HL-60 (cell line): ENCODE results near the gene VPS51.

Experiments
- CTCF ChIP-seq: IDR thresholded peaks from one replicate; pipeline ENCODE4 v1.5.1; 2011; ENCODE audit warnings: low read length, control low read depth, inconsistent platforms; ENCODE audit not compliant: insufficient read depth
- POLR2AphosphoS5 ChIP-seq: IDR thresholded peaks from 2 replicates; pipeline ENCODE4 v1.6.1; 2012; ENCODE audit warnings: low read depth
- TF ChIP-seq, protein P1 (sequence below): IDR thresholded peaks from 2 replicates; pipeline ENCODE4 v1.6.1; 2012; ENCODE audit warnings: low read depth; ENCODE audit not compliant: insufficient replicate concordance

DNA sequence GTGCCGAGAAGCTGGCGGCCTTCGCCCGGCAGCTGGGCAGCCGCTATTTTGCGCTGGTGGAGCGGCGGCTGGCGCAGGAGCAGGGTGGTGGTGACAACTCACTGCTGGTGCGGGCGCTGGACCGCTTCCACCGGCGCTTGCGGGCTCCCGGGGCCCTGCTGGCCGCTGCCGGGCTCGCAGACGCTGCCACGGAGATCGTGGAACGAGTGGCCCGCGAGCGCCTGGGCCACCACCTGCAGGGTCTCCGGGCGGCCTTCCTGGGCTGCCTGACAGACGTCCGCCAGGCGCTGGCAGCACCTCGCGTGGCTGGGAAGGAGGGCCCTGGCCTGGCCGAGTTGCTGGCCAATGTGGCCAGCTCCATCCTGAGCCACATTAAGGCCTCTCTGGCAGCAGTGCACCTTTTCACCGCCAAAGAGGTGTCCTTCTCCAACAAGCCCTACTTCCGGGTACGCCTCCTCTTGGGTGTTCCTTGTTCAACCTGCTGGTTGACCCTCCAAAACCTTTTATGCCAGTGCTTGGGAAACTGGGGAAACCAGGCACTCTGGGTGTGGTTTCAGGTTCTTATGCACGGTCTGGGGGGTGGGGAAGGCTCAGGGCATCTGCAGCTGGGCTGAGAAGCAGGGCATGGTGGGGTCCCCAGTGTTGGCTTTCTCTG is 12.6 kb downstream of the VPS51 start:
- TF ChIP-seq POLR2AphosphoS5 = no peak
- TF ChIP-seq CTCF = no peak
- TF ChIP-seq, protein P1, sequence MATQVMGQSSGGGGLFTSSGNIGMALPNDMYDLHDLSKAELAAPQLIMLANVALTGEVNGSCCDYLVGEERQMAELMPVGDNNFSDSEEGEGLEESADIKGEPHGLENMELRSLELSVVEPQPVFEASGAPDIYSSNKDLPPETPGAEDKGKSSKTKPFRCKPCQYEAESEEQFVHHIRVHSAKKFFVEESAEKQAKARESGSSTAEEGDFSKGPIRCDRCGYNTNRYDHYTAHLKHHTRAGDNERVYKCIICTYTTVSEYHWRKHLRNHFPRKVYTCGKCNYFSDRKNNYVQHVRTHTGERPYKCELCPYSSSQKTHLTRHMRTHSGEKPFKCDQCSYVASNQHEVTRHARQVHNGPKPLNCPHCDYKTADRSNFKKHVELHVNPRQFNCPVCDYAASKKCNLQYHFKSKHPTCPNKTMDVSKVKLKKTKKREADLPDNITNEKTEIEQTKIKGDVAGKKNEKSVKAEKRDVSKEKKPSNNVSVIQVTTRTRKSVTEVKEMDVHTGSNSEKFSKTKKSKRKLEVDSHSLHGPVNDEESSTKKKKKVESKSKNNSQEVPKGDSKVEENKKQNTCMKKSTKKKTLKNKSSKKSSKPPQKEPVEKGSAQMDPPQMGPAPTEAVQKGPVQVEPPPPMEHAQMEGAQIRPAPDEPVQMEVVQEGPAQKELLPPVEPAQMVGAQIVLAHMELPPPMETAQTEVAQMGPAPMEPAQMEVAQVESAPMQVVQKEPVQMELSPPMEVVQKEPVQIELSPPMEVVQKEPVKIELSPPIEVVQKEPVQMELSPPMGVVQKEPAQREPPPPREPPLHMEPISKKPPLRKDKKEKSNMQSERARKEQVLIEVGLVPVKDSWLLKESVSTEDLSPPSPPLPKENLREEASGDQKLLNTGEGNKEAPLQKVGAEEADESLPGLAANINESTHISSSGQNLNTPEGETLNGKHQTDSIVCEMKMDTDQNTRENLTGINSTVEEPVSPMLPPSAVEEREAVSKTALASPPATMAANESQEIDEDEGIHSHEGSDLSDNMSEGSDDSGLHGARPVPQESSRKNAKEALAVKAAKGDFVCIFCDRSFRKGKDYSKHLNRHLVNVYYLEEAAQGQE = no peak
